ENCODE results near the gene UNC5C.
A peak's percentile ranks its signal among the peaks of the same experiment; 100 is the strongest.

Gene UNC5C

GRCh38 chr4:95268819-95269565 is 279.8 kb downstream of the UNC5C start:
- DNase-seq (ENCODE audit: low read depth, low spot score), result no peak

DNA sequence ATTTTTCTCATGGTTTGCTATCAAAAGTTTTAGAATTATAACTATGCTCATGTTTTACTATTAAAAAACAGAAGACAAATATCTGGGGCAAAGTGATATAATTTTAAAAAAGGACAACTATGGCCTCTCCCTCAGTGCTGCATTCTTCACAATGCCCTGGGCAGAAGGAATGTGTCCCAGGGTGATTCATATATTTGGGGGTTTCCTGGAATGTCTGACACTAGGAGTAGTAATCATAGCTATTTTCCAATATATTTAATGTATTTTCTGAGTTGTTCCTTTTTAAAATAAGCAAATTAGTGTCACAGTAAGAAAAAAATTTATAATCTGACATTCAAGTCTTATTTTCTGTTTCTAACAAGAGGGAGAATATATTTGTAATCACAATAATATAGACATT is 281.7 kb downstream of the UNC5C start:
- DNase-seq (ENCODE audit: low read depth, low spot score), result no peak

- DNase-seq (ENCODE audit: low read depth, low spot score), result no peak
Observed at GRCh38 chr4:95265814-95266740, 282.7 kb downstream of the UNC5C start.

DNA sequence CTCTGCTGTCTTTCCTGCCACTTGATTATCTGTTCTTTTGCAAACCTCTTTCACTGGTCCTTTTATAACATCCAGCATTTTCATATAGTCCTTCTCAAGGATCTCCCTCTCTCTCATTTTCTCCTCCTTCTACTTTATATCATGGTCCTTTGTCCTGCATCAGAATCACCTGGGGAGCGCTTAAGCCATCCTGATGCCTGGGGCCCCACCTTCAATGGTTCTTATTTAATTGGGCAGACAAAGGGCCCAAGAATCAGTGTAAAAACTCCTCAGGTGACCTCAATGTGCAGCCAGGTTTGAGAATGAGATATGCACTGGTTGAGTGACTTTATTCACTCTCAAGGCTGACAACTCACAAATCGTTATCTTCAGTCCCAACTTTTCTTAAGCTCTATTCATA is 283.9 kb downstream of the UNC5C start:
- no peak for DNase-seq (ENCODE audit: low read depth, low spot score)

DNA sequence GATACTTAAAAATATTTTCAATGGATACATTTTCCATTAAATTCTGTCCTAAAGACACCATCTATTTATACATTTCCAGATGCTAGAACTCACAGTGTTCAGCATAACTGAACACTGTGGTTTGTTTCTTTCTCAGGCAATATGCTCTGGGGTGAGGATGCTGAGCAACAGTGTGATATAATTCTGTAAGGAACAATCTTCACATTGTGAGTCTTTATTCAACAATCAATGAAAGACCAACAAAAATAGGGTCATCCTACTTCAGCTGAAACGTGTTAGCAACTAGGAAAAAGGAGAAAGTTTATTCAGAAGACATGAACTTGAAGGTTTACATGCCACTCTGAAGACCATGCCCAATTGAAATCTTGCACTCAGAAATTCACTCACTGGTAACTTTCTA is 284.8 kb downstream of the UNC5C start:
- no peak for DNase-seq (ENCODE audit: low read depth, low spot score)

GRCh38 chr4:95263391-95263790 is 285.4 kb downstream of the UNC5C start:
- DNase-seq (ENCODE audit: low read depth, low spot score), result no peak

DNA sequence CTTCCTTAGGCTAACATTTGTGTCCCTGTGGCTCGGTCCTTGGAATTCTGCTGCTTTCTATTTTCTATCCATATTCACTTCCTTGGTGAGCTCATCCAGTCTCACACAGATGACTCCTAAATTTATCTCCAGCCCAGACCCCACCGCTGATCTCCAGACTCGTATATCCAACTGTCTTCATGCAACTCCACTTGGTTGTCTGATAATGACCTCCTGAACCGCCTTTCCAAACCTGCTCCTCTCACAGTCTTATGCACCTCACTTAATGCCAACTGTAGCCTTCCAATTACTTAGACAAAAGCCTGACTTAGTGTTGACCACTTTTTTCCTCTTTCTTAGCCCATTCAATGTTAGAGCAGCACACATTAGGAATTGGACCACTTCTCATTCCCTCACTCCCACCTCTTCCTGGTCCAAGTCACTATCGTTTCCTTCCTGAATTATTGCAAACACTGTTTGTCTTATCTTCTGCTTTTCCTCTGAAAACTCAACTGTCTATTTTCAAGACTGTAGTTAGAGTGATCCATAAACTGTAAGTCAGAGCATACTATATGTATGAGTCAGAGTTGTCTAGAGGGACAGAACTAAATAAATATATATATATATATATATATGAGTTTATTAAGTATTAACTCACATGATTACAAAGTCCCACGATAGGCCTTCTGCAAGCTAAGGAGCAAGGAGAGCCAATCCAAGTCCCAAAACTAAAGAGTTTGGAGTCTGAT is 292.5 kb downstream of the UNC5C start:
- DNase-seq (ENCODE audit: low read depth, low spot score), result no peak

DNA sequence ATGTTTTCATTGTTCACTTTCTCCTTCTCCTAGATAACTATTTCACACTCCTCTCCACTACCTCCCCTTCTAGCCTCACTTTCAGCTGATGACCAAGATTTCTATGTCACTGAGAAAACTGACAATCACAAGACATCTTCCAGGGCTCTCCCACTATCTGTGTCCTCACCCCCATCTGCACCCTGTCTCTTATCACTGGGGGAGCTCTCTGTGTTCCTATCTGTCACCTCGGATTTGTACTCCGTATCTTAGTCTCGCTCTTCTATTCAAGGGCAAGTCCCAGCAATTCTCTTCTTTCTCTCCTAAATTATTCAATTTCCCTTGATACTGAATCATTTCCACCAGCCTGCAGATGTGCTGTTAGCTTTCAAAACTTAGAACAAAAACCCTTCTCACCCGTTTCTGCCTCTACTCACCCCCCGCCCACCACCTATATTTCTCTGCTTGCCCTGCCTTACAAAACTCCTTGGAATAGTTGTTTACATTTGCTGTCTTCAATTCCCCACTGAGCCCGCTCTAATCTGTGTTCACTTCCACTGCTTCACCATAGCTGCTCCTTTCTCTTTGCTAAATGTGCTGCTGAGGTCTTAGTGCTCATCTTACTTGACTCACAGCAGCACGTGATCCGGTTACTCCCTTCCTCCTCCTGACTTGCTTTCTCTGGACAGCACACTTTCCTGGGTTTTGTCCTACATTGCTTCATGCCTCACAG is 293.2 kb downstream of the UNC5C start:
- DNase-seq (ENCODE audit: low read depth, low spot score), result peak; percentile 20

- DNase-seq (ENCODE audit: low read depth, low spot score), result no peak
Observed at GRCh38 chr4:95251568-95251967, 297.2 kb downstream of the UNC5C start.

DNA sequence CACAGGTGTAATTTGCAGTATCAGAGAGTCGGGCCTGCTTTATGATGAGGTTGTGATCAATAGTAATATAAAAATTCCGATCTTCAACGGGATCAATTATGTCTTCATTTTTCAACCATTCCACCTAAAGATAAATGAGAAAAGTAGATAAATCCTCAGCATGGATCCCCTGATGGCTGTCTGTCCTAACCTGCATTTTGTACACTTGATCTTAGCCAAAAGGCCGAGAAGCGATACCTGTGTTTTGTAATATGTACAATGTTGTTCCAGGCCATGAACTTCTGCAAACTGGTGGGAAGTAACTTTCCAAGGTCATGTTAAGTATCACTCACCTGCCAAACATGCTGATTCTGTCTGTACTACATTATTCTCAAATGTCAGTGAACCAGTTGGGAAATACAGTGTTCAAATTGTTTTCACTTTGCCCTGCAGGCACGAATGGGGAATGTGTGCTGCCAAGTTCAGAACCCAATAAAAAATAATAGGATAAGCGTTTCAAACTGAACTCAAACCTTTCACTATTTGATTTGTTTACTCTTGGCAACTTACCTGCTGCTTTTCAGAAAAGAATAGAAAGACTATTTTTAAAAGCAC is 298.1 kb downstream of the UNC5C start:
- DNase-seq (ENCODE audit: low read depth, low spot score), result no peak

GRCh38 chr4:95249426-95250021 is 299.2 kb downstream of the UNC5C start:
- DNase-seq (ENCODE audit: low read depth, low spot score), result no peak

- DNase-seq (ENCODE audit: low read depth, low spot score), result no peak
Observed at GRCh38 chr4:95248720-95249425, 299.9 kb downstream of the UNC5C start.

GRCh38 chr4:95243892-95244291 is 304.9 kb downstream of the UNC5C start:
- DNase-seq (ENCODE audit: low read depth, low spot score), result no peak

GRCh38 chr4:95238554-95238953 is 310.2 kb downstream of the UNC5C start:
- no peak for DNase-seq (ENCODE audit: low read depth, low spot score)

- no peak for DNase-seq (ENCODE audit: low read depth, low spot score)
Observed at GRCh38 chr4:95232358-95233156, 316.2 kb downstream of the UNC5C start.

DNA sequence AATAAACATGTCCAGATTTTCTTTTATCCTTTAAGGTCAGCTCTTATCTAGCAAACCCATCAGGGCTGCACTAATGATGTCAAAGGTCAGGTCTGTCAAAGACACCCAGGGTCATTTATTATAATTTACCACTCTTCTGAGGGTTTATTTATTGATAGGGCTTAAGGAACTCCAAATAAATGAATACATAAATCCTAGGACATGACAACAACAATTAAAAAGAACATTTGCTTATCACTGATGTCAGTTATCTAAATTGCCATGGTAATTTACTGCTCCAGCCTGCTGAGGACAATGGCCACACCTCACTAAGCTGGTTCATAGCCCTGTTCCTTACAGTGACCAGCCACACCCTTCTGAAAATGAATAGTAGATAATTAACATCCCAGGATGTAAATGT is 317.1 kb downstream of the UNC5C start:
- no peak for DNase-seq (ENCODE audit: low read depth, low spot score)

- DNase-seq (ENCODE audit: low read depth, low spot score), result no peak
Observed at GRCh38 chr4:95225849-95226248, 322.9 kb downstream of the UNC5C start.

GRCh38 chr4:95224402-95224801 is 324.4 kb downstream of the UNC5C start:
- DNase-seq (ENCODE audit: low read depth, low spot score), result no peak

Measured in brain pericyte (primary cell).